Limb (tissue), 2 donors: ENCODE measurements around the gene A3GALT2.
A peak's percentile ranks its signal among the peaks of the same experiment; 100 is the strongest.
"Not testable (repeated sequence)": the region's sequence is repeated elsewhere in the genome, so short reads cannot be mapped to it uniquely, and the experiment has no call there.

ENCODE experiments used
- DNase-seq, 2 donors: peaks; one replicate each; pipeline ENCODE4 v3.0.0-alpha.2; 2016; ENCODE audit errors: extremely low spot score in 2 of 2

A3GALT2 gene

DNA sequence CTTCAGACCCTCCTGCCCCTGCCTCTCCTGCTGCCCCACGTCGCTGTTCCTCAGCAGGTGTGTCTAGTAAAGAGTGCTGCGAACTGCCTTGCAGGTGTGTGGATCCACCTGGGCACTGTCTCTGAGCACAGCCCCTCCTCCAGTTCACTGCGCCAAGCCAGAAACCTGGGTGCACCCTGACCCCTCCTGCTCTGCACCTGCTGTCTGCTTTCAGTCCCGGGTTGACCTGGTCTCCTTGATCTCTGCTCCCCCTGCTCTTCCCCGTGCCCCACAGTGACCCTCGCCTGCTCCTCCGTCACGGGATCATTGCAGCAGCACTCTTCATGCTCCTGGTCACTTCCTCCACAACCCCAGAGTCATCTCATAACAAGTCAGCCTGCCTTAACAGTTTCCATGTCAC is 6.5 kb downstream of the A3GALT2 start:
- DNase-seq, result no peak

- DNase-seq, result no peak
These were observed 8.5 kb downstream of the A3GALT2 start for GRCh38 chr1:33312413-33312749.

DNA sequence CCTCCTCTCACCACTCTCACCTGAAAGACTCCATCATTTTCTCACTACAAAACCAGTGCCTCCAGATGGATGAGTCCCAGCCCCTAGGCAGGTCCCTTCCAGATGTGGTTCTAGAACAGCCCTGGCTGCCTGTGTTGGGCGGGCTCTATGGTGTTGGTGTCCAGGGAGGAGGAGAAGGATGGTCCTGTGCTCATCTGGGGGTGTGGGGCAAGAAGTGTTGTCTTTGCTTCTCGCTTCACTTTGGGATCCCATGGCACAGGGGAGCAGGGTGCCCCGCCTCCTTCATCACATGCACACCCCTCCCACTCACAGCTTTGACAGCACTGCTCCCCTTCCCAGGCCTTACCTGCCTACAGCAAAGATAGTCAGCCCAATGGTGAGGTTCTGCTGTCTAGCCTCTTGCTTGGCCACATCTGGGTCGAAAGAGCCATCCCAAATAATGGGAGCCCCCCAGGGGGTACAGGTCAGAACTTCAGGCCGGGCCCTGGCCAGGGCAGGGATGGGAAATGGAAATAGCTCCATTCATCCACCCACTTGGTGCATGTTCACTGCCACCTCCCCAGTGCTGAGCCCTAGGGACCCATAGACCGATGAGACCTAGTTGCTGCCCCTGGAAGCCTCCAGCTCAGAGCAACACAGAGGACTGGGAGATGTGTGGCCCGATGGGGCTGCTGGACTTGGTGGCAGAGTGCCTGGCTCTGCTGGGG is 9.0 kb downstream of the A3GALT2 start:
- no peak for DNase-seq

DNA sequence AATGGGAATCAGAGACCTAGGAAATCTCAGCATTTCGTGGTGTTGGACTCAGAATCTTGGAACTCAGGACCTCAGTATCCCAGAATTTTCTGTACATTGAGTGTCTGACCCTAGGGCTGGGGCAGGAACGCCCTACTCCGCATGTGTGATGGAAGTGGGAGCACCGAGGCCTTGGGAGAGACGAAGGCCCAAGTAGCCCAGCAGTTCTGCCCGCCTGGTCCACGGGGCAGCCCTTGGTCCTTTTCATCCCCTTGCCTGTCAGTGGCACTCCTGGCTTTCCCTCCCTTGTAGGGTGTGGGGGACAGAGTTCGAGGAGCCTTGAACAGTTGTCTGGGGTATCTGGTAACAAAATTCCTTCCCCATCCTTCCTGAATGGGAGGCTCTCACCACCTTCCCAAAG is 10.2 kb downstream of the A3GALT2 start:
- DNase-seq, result no peak

GRCh38 chr1:33309351-33309750 is 11.5 kb downstream of the A3GALT2 start:
- DNase-seq, result not testable (repeated sequence)

DNA sequence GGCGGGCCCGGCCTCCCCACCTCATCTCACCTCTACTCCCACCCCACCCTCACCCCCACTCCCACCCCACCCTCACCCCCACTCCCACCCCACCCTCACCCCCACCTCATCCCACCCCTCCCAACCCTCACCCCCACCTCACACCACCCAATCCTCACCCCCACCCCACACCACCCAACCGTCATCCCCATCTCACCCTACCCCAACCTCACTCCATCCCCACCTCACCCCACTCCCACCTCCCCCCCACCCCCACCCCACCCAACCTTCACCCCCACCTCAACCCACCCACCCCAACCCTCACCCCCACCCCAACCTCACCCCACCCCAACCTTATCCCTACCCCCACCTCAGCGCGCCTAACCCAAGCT is 13.4 kb downstream of the A3GALT2 start:
- DNase-seq, result no peak

DNA sequence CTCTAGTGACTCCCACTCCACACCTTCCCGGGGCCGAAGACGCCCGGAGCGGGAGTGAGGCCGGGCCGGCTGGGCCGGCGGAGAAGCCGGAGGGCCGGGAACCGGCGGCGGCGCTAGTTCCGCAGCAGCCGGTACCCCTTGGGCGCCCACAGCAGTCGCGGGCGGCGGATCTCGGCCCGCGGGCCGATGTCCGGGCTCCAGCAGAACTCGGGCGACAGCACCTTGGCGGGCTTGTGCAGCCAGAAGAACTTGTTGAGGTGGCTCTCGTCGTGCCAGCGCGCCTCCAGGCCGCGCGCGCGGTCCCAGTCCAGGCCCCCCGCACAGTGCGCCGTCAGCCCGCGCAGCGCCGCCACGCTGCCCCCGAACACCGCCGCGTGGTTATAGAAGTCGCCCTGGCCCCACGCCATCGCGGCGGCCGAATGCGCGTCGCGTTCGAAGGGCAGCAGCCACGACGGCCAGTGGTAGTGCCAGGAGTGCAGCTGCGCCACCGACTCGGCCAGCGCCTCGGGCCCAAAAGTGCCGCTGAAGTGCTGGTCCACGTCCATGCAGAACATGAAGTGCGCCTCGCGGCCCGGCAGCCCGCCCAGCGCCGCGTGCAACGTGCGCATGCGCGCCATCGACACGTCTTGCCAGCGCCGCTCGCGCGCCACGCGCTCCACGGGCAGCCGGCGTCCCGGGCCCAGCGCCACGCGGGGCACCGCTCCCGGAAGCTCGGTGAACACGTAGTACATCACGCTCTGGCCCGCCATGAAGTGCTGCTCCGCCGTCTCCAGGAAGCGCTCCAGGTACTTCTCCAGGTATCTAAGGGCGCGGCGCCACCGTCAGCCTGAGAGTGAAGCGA is 14.0 kb downstream of the A3GALT2 start:
- peak; percentile 22 to 78 for DNase-seq

DNA sequence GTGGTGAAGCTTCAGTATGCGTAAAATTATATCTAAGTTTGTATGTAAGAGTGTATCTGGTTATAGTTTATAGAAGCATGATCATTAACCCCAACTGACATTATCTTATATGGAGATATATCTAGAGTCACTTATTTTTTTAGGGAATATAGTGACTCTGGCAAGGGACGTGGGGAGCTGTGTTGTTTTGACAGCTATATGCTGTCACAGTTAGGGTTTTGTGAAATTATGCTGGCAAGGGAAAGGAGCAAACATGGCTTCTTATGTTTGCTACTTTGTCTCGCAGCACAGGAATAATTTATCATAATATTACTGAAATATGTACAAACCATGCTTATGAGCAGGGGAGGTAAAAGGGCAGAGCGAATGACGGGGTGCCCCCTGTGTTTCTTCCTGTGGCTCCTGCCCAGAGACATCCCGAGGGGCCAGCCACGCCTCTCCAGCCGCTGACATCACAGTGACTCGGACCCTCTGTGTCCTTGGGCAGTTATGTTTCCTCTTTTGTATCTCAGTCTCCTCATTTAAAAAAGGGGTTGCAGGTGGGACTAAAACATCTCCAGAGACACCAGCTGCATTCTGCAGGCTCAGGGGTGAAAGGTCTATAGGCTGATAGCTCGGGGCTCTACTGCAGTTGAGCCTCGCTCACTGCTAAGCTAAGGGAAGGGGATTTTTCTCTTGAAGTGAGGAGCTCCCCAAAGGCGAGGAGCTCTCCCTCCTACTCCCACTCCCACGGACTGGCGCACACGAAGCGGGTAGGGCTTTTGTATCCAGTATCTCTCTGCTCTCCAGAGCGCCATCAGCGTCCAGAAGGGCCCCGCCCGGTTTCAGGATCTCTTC is 14.9 kb downstream of the A3GALT2 start:
- no peak for DNase-seq

DNA sequence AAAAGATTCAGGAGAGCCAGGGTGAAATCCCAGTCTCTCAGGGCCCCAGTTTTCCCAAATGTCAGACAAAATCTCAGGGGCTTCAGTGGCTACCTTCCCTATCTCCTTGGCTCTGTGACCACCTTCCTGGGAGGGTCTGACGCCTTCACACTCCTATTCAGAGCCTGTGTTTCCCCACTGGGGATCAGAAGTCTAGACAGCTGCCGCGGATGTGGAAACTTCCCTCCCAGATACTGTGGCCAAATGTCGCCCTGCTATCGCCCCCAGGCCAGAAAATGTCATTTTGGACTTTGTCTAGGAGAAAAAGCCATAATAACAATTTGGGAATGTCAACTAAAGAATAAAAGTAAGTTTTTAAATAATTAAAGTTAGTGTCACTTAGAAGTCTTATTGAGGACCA is 15.9 kb downstream of the A3GALT2 start:
- no peak for DNase-seq

GRCh38 chr1:33302325-33302724 is 18.6 kb downstream of the A3GALT2 start:
- DNase-seq, result no peak

- DNase-seq, result no peak
These were observed 19.5 kb downstream of the A3GALT2 start for GRCh38 chr1:33301273-33301984.

DNA sequence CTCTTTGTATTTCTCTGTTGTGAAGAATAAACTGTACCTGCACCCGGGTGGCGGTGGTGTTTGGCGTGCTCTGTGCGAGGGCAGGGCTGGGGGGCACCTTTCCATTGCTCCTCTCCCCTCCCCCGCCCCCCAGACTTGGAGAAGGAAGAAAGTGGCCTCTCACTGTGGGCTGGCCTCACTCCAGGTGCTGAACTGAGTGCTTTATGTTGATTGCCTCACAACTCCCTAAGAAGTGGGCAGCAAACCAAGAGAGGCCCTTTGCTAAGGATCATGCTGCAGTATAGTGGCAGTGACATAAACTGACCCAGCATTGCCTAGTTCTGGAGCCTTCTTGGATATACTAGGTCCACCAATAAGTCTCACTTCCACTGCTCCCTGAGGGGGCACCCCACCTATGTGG is 20.2 kb downstream of the A3GALT2 start:
- peak; percentile 55 to 69 for DNase-seq

GRCh38 chr1:33299461-33300155 is 21.3 kb downstream of the A3GALT2 start:
- no peak for DNase-seq

DNA sequence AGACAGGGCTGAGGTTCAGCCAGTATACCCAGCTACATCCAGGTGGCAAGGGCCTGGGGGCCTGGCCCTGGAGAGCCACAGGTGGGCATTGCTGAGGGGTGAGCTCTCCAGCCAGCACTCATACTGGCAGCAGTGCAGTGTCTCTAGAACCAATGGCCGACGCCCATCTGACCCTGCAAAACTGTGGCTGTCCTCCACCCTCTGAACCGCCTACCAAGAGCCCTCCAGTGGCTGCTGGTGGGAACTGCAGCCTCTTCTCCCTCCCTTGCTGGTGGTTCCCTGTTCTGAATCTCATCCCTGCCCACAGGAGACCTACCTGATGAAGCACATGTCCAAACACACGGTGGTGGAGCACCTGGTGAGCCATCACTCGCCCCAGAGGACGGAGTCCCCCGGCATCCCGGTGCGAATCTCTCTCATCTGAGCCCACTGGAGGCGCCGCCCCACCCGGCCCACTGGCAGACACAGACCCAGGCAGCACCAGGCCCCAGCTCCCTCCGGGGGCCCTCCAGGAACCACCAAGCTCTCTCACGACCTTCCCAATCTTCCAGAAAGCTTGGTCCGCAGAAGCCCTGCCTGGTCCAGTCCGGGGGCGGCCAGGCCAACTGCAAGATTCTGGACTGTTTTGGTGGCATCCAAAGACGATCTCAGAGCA is 22.1 kb downstream of the A3GALT2 start:
- DNase-seq, result peak; percentile 51 to 70

GRCh38 chr1:33297911-33298622 is 22.8 kb downstream of the A3GALT2 start:
- no peak for DNase-seq

DNA sequence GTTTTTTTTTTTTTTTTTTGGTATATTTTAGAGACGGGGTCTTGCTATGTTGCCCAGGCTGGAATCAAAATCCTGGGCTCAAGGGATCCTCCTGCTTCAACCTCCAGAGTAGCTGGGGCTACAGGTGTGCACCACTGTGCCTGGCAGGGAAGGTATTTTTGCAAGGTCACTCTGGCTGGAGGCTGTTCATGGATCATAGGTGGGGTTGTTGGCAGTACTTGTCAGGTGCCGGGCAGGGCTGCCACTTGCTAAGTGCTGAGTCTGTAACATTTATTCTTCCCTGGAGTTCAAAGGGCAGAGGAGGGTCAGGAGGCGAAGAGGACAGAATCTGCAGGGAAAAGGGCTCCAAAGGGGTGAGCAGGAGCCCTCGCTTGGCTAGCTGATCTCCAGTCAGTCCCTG is 24.1 kb downstream of the A3GALT2 start:
- no peak for DNase-seq

DNA sequence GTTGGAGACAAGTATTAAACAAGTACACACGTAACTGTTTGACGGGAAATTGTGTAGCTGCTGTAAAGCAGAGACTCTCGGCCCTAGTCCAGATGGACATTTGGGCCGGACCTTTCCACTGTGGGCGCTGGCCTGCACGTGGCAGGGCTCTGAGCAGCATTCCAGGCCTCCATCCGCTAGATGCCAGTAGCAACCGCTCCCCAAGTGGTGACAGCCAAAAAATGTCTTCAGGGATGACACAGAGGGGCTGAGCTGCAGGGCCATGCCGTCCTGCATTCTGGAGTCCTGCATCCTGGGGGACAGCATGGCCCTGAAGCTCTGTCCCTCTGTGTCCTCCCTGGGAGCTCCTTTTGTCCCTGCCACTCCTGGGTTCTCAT is 24.8 kb downstream of the A3GALT2 start:
- DNase-seq, result no peak

DNA sequence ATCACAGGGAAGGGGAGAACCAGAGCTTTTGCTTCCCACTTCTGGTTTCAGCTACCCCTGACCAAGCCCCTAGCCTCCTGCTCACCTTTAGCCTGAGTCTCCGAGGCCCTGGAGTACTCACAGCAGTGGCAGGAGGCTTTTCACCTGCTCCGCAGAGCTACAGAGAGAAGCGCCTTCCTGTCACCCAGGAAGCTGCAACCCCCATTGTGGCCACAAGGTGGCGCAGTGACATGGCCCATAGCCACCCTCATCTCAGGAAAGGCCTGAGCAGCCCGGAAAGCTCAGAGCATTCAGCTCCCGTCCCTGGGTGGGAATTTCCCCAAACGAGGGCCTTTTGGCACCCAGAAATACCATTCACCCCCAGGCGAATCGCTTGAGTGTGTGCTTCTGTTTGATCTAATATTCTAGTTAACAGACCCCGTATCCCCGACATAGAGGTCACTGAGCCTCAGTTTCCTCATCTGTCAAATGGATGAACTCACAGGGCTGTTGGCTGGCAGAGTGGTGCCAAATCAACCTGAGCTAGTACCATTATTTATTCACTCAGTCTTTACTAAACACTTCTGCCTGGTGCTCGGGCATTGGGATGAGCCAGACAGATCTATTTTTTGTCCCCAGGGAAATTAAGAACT is 25.3 kb downstream of the A3GALT2 start:
- peak; percentile 62 to 90 for DNase-seq

- no peak for DNase-seq
These were observed 25.9 kb downstream of the A3GALT2 start for GRCh38 chr1:33295023-33295422.
